ENCODE data around the gene ZNF598.

DNA sequence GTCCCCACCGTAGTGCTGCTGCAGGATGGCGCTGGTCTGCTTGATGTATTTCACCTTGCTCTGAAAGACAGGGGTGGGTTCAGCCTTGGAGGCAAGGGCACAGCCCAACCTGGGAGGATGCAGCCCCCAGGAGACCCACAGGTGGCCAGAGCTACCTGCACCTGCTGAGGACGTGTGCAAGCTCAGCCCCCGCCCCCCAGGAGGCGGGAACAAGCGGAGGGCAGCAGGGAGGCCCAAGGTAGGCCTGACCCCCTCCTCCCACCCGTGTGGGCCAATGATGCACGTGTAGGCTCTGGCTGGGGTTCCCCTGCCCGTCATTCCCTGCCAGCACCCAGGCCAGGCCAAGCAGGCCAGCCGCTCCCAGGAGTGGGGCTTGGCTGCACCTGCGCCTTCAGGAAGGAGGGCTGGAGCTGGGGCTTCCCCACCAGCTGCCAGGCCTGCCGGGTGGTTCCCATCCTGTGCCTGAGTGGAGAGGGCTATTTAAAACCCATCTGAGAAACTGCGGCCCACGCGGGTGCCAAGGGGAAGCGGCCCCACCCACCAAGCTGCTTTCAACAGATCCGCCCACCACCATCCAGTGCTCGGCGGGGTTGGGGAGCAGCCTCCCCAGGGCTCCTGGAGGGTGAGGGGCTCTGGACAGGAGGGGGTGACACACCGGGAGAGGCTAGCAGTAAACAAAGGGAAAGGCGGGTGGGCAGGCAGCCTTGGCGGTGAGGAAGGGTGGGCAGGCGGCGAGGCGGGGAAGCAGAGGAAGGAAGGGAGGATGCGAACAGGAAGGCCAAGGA, 34.2 kb upstream of the ZNF598 start:
- TF ChIP-seq, protein P1, sequence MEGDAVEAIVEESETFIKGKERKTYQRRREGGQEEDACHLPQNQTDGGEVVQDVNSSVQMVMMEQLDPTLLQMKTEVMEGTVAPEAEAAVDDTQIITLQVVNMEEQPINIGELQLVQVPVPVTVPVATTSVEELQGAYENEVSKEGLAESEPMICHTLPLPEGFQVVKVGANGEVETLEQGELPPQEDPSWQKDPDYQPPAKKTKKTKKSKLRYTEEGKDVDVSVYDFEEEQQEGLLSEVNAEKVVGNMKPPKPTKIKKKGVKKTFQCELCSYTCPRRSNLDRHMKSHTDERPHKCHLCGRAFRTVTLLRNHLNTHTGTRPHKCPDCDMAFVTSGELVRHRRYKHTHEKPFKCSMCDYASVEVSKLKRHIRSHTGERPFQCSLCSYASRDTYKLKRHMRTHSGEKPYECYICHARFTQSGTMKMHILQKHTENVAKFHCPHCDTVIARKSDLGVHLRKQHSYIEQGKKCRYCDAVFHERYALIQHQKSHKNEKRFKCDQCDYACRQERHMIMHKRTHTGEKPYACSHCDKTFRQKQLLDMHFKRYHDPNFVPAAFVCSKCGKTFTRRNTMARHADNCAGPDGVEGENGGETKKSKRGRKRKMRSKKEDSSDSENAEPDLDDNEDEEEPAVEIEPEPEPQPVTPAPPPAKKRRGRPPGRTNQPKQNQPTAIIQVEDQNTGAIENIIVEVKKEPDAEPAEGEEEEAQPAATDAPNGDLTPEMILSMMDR (IDR thresholded peaks at IDR 0.05): no peak
- TF ChIP-seq POLR2A (IDR thresholded peaks at IDR 0.05): no peak
- TF ChIP-seq POLR2AphosphoS5 (IDR thresholded peaks at IDR 0.05): no peak

Measured in breast epithelium (tissue), 3 donors.